A375 (cell line): ENCODE results near the gene MTMR11. TPM values are rescaled to one million over a fixed set of nuclear protein-coding genes. Genes with fewer than 3 reads are reported as not detected.

Experiments used
- total RNA-seq: library from RNA; depleted of rRNA; stranded (reverse); fragments of >200 nt; shearing (Covaris generic); gene quantifications from 2 replicates; pipeline ENCODE4 v1.2.3, GENCODE V29; 2014; rRNA removed

The MTMR11 gene, protein sequence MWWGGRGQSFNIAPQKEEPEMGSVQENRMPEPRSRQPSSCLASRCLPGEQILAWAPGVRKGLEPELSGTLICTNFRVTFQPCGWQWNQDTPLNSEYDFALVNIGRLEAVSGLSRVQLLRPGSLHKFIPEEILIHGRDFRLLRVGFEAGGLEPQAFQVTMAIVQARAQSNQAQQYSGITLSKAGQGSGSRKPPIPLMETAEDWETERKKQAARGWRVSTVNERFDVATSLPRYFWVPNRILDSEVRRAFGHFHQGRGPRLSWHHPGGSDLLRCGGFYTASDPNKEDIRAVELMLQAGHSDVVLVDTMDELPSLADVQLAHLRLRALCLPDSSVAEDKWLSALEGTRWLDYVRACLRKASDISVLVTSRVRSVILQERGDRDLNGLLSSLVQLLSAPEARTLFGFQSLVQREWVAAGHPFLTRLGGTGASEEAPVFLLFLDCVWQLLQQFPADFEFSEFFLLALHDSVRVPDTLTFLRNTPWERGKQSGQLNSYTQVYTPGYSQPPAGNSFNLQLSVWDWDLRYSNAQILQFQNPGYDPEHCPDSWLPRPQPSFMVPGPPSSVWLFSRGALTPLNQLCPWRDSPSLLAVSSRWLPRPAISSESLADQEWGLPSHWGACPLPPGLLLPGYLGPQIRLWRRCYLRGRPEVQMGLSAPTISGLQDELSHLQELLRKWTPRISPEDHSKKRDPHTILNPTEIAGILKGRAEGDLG
- total RNA-seq = 4.0 and 4.6 TPM in 2 replicates

GRCh38 chr1:149936170-149936991 lies at the start of gene MTMR11:
Gene MTMR11 (minus strand): TSS chr1:149936879. CDS start chr1:149936647, 232 bp downstream.

DNA sequence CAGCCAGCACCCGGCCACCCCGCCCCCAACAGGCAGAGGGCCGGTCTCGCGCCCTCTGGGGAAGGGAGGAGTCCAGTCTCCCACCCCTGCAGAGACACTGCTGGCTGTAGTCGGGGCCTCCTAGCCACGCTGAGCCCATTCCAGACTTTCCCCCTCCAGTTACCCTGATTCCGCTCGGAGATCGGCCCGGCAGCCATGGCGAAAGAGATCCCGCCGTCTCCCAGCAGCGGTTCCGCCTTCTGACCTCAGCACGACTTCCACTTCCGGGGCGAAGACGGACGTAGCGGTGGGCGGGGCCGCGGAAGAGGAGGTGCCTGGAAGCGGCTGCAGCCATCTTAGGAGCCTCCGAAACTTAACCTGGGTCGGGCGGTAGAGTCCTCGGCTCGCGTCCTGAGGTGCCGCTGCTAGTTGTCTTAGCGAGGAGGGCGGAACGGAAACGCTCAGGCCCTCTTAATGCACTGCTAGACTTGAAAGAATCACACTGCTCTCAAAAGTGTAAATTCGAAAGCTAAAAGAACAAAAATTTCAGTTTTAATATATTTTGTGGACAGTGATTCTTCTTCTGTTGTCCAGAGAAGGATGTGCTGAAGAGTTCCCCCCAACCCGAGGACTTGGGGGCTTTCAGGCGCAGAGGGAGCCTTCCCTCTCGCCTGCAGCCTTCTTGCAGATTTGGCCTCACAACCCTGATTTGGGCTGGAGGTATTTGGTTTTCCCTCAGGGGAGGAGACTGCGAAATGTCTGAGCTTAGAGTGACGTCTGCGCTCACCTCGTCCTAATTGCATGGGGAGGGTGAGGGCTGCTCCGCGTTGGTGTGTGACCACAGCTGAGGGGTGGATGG lies 8.9 kb downstream of the MTMR11 start, which contains the start of gene SF3B4:
SF3B4 (minus strand) TSS at position 241 of the 838 bp plus-strand sequence; CDS start at position 197, 44 bp downstream.

GRCh38 chr1:149917571-149918144 lies 19.0 kb downstream of the MTMR11 start, which contains the start of gene SV2A:
Gene SV2A (minus strand): TSS chr1:149917844. CDS start chr1:149913840, 4,004 bp downstream.

DNA sequence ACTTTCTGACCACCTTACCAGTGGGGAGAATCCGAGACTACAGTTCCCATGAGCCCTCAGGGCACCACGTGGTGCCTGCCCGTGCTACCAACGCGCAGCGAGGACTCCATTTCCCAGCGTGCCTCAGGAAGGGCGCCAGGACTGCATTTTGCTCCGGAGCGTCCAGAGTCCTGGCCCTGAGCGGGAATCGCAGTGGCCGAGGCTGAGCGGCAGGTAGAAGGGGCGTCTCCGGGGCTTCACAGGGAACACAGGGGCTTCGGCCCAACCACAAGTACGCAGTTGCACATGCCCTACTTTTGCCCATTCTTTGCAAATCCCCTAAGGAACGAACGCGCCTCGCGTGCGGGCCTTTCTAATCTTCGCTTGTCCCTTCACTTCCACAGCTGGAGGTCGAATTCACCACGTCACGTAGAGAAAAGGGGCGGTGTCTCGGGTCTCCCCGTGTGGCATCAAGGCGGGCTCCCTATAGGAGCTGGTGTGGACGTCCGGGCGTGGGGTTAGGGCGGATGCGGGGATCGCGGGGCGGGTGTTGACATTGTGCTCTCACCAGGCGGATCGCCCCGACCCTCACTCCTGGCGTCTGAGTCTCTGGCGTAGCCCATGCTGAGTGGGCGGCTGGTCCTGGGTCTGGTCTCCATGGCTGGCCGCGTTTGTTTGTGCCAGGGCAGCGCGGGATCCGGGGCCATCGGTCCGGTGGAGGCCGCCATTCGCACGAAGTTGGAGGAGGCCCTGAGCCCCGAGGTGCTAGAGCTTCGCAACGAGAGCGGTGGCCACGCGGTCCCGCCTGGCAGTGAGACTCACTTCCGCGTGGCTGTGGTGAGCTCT lies 37.0 kb downstream of the MTMR11 start, which contains the start of gene BOLA1:
BOLA1 (plus strand) TSS at position 109 of the 825 bp plus-strand sequence; CDS start at position 601, 492 bp downstream.

Other genes with a start within 250 kb of the MTMR11 start
- not detected in 2 replicates for gene FCGR1A, start 154.2 kb downstream of the MTMR11 start, total RNA-seq
- 3.7 and 6.8 TPM in 2 replicates for gene BOLA1, start 37.3 kb downstream of the MTMR11 start, total RNA-seq
- gene SV2A, start 19.0 kb downstream of the MTMR11 start, total RNA-seq = 30.9 and 31.2 TPM in 2 replicates
- gene SF3B4, start 9.1 kb downstream of the MTMR11 start, total RNA-seq = 23.6 and 28.0 TPM in 2 replicates
- 16.3 and 16.9 TPM in 2 replicates for gene OTUD7B, start 73.8 kb upstream of the MTMR11 start, total RNA-seq
- 26.6 and 31.1 TPM in 2 replicates for gene VPS45, start 130.9 kb upstream of the MTMR11 start, total RNA-seq
- 19.2 and 27.2 TPM in 2 replicates for gene PLEKHO1, start 213.0 kb upstream of the MTMR11 start, total RNA-seq